Retinal pigment epithelial cell (primary cell): Measurements from ENCODE around the gene FAM181A.

ENCODE experiments used
- DNase-seq: peaks from one replicate; pipeline ENCODE4 v3.0.0-alpha.2; 2010; ENCODE audit warnings: low read depth
- H3K4me3 ChIP-seq: 2 replicates; pipeline ENCODE4 v1.5.1; 2011; ENCODE audit warnings: mild to moderate bottlenecking, low read length, control low read depth, moderate library complexity
- TF ChIP-seq, protein P1 (sequence below): conservative IDR thresholded peaks from 2 replicates; pipeline ENCODE4 v1.5.1; 2011; ENCODE audit warnings: low read depth, low read length, control low read depth, inconsistent platforms

FAM181A gene

GRCh38 chr14:93959239-93960107, 32.3 kb downstream of the FAM181A start:
- no peak overlapping the region for H3K4me3 ChIP-seq
- TF ChIP-seq, protein P1, sequence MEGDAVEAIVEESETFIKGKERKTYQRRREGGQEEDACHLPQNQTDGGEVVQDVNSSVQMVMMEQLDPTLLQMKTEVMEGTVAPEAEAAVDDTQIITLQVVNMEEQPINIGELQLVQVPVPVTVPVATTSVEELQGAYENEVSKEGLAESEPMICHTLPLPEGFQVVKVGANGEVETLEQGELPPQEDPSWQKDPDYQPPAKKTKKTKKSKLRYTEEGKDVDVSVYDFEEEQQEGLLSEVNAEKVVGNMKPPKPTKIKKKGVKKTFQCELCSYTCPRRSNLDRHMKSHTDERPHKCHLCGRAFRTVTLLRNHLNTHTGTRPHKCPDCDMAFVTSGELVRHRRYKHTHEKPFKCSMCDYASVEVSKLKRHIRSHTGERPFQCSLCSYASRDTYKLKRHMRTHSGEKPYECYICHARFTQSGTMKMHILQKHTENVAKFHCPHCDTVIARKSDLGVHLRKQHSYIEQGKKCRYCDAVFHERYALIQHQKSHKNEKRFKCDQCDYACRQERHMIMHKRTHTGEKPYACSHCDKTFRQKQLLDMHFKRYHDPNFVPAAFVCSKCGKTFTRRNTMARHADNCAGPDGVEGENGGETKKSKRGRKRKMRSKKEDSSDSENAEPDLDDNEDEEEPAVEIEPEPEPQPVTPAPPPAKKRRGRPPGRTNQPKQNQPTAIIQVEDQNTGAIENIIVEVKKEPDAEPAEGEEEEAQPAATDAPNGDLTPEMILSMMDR: no peak
- peak; percentile 67 for DNase-seq

GRCh38 chr14:93960108-93960475, 32.9 kb downstream of the FAM181A start:
- TF ChIP-seq, protein P1: no peak
- no peak overlapping the region for H3K4me3 ChIP-seq
- no peak for DNase-seq

DNA sequence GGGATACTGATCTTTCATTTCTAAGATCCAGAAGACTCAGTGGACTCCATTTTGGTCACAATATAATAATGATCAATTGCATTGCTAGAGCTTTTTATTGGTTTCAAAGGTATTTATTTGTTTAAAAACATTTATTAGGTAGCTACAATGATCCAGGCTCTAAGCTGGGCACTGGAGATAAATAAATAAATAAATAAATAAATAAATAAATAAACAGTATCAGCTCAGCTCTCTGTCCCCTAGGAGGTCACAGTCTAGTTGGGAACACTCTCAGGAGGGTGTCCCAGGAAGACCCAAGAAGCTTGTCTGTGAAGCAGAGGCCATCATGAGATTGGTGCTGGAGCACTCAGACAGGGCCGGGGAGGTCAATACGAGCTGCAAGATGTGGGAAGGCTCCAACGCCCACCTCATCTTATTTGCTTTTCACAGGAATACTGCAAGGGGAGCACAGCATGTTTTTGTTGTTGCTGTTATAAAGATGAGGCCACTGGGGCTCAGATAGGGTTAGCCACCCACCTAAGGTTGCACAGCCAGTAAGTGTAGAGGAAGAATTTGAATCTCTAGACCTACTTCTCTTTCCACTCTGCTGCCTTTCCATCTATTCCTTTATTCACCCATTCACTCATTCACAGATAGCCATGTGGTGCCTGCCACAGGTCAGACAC, 33.8 kb downstream of the FAM181A start:
- DNase-seq: no peak
- TF ChIP-seq, protein P1: no peak
- H3K4me3 ChIP-seq: no peak overlapping the region

- TF ChIP-seq, protein P1: no peak
- no peak for DNase-seq
- H3K4me3 ChIP-seq: no peak overlapping the region
Measured at GRCh38 chr14:93961620-93962019, 34.5 kb downstream of the FAM181A start.

DNA sequence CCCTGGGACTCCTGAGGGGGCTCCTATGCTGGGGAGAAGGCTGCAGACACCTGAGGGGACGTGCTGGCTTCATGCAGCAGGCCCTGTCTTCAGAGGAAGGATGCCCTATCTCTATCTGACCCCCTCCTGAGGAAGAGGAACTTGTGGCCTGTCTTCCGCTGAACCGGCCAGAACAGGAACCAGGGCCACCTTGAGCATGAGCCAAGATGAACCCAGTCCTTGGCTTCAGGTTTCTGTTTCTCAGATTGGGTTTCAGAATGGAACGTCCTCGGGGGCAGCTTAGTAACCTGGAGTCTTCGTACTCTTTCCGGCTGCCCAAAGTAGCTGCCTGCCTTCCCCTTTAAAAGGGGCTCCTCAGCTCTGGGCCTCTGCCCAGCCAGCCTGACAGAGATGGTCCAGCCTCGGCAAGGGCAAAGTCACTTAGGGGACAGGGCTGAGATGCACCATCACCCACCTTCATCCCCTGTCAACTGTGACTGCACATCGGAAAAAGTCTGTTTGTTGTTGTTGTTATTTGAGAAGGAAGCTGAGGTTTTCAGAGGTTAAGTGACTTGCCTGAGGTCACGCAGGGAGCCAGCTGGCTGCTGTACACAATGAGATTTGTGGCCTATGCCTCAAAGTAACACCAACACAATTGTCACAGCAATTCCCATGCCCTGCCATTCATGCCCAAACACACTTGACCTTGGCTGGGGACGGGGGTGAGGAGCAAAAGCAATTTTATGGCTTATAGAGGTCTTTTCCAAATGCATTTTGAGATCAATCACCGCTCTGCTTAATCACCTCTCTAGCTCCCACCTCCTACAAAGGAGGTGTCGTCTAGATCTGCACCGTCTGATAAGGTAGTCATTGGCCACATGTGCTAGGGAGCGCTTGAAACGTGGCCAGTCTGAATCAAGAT, 35.8 kb downstream of the FAM181A start:
- TF ChIP-seq, protein P1: no peak
- no peak overlapping the region for H3K4me3 ChIP-seq
- no peak for DNase-seq

- DNase-seq: no peak
- H3K4me3 ChIP-seq: no peak overlapping the region
- TF ChIP-seq, protein P1: no peak
Measured at GRCh38 chr14:93963692-93964091, 36.5 kb downstream of the FAM181A start.
